HG03378 (cell line): ENCODE results near the gene LRRC31.

Experiments
- ATAC-seq: cut with Tn5 transposase; IDR thresholded peaks from one replicate; pipeline ENCODE4 v1.9.1; 2021; ENCODE audit warnings: mild to moderate bottlenecking, moderate library complexity; ENCODE audit not compliant: unreplicated experiment

The LRRC31 gene

GRCh38 chr3:169864270-169864669 is 5.5 kb downstream of the LRRC31 start:
- no peak for ATAC-seq

DNA sequence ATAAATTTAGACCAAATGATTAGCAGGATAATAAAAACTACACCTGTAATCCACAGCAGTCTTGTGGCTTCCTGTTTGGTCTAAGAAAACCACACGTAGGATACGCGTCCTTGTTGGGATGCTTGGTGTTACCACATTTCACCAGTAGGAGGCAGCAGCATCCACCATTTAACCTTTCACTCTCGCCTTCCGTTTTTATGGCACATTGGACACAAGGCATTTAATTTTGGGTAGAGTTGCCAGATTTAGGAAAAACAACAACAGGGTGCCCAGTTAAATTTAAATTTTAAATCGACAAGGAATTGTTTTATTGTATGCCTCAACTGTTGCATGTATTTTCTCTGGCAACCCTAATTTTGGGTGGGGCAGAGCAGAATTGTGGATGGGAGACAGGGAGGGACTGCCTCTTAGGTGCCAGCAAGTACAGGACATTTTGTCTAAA is 6.3 kb downstream of the LRRC31 start:
- ATAC-seq = peak; percentile 69

GRCh38 chr3:169861871-169862270 is 7.9 kb downstream of the LRRC31 start:
- ATAC-seq = no peak

DNA sequence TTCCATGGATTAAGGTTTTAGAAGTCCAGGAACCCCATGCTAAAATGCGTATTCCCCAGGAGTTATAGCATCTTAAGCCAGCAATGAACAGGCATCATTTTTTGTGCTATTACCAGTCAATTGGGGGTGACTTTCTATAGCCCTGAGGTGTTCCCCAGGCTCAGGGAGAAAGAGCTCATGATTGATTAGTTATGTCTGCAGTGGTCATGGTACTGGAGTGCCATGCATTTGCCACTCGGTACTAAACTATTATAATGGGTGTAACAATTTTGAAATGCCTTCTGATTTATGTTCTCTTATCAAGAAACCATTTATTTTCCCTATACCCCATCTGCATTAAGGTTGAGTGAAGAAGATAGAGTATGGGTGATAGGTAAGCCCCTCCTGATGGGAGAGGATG is 11.9 kb downstream of the LRRC31 start:
- ATAC-seq = no peak

GRCh38 chr3:169855514-169855913 is 14.2 kb downstream of the LRRC31 start:
- ATAC-seq = no peak

GRCh38 chr3:169850618-169851017 is 19.1 kb downstream of the LRRC31 start:
- no peak for ATAC-seq

GRCh38 chr3:169848741-169849140 is 21.0 kb downstream of the LRRC31 start:
- no peak for ATAC-seq

DNA sequence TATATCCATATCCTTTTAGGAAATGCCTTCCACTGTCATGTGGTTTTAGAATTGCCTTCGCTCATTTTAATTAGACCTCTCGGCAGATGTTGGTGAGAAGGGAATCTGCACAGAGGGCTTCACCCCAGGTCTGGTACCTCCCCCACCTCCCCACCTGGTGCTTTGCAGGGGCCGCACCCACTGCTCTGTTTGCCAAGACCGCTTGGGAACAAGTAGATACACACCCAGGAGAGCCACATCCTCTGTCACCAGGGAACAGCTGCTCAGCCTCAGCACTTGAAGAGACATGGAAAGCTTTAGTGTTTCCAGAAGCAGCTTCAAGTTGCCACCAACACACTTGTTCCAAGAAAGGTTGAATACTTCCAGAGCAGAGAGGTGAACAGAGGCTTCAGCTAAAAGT is 21.8 kb downstream of the LRRC31 start:
- ATAC-seq = no peak

DNA sequence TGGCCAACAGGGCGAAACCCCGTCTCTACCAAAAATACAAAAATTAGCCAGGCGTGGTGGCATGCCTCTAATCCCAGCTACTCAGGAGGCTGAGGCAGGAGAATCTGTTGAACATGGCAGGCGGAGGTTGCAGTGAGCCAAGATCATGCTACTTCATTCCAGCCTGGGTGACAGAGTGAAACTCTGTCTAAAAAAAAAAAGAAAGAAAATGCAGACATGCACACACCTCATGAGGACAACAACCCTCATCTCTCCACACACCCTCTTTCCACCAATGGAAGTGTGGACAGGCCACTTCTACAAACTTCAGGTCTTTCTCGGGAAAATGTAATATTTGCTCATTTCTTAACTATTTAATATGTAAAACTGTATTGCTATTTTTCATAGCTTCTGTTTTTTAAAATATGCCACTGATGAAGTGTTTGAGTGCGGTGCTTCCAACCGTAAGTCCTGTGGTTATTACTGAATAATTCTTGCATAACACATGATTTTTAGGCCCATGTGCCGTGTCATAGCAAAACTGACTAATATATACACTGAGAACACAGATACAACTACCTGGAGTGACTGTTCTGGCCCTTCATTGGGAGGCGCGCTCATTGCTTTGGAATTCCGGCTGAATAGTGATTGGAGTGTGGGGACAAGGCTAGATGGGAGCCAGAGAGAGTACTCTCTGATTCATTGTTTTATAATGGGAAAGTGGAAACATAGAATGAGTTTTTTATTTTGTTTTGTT is 23.1 kb downstream of the LRRC31 start:
- peak; percentile 99 for ATAC-seq

DNA sequence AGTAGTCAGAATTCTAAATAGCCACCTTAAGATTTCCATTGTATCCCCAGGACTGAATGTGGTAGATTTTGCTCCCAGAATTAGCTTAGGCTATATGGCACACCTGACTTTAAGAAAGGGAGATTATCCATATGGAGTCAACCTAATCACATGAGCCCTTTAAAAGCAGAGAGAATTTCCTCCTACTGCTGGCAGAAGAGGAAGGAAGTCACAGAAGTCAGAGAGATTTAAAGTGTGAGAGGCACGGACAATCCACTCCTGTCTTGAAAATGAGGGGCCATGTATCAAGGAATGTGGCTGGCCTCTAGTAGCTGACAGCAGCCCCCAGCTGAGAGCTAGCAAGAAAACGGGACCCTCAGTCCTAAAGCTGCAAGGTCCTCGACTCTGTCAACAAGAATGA is 26.8 kb downstream of the LRRC31 start:
- ATAC-seq = no peak

- peak; percentile 59 for ATAC-seq
Observed at GRCh38 chr3:169841171-169841570, 28.6 kb downstream of the LRRC31 start.

DNA sequence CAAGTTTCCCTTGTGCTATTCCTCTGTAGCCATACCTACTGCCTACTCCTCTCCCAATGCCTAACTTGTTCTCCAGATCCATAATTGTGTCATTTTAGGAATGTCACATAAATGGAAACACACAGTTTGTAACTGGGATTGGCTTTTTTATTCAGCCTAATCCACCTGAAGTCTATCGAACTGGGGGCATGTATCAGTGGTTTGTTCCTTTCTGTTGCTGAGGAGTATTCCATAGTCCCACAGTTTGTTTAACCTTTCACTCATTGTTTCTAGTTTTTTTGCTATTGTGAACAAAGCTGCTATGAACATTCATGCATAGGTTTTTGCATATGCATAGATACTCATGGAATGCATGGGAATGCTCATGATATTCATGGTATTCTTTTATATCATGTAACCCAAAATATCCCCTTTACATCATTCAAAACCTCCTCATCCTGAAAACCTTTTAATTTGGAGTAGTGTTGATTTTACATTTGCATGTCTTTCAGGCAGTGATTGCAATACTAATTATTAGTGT is 31.2 kb downstream of the LRRC31 start:
- ATAC-seq = no peak

GRCh38 chr3:169836942-169837275 is 32.8 kb downstream of the LRRC31 start:
- ATAC-seq = no peak

- peak; percentile 85 for ATAC-seq
Observed at GRCh38 chr3:169836078-169836941, 33.4 kb downstream of the LRRC31 start.

GRCh38 chr3:169835533-169835932 is 34.2 kb downstream of the LRRC31 start:
- peak; percentile 21 for ATAC-seq

GRCh38 chr3:169827712-169828111 is 42.0 kb downstream of the LRRC31 start:
- no peak for ATAC-seq

GRCh38 chr3:169825316-169825715 is 44.4 kb downstream of the LRRC31 start:
- no peak for ATAC-seq

GRCh38 chr3:169822983-169823382 is 46.8 kb downstream of the LRRC31 start:
- ATAC-seq = no peak

GRCh38 chr3:169822540-169822939 is 47.2 kb downstream of the LRRC31 start:
- no peak for ATAC-seq

- no peak for ATAC-seq
Observed at GRCh38 chr3:169822091-169822490, 47.6 kb downstream of the LRRC31 start.

DNA sequence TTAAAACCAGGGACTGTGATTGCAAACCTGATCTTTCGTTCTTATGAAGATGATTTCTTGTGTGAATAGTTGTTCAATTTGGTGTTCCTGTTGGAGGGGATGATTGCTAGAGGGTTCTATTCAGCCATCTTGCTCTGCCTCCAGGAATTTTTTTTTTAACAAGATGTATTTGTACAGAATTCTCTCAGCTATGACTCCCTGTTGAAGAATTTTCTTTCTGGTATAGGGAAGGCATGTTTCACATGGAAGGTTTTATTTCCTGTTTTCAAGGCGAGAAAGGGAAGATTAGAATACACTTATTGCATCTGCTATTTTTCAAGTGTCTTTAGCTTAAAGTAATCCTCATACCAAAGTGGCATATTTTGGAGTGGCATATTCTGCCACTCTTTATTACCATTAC is 51.4 kb downstream of the LRRC31 start:
- no peak for ATAC-seq

DNA sequence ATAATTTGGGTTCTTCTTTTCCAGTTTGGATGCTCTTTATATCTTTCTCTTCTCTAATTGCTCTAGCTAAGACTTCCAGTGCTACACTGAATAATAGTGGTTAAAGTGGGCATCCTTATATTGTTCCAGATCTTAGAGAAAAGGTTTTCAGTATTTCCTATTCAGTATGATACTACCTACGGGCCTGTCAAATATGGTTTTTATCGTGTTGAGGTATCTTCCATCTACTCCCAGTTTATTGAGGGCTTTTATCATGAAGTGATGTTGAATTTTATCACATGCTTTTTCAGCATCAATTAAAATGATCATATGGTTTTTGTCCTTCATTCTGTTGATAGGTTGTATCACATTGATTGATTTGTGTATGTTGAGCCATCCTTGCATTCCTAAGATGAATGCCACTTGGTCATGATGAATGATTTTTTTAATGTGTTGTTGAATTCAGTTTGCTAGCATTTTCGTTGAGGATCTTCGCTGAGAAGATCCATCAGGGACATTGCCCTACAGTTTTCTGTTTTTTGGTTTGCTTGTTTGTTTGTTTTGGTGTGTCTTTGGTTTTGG is 54.1 kb downstream of the LRRC31 start:
- no peak for ATAC-seq
